ENCODE results near the gene CD274. TPM values are rescaled to one million over a fixed set of nuclear protein-coding genes. Genes with fewer than 3 reads are reported as not detected.
A peak's percentile ranks its signal among the peaks of the same experiment; 100 is the strongest.
"Not testable (repeated sequence)": the region's sequence is repeated elsewhere in the genome, so short reads cannot be mapped to it uniquely, and the experiment has no call there.

Gene CD274
- total and polyA plus RNA-seq, 2 donors (not counting 1 experiment from before 2014, with no cell fraction given): 3.1 to 3.3 TPM

- Histone ChIP-seq H3K79me2 (ENCODE audit: control insufficient read depth, insufficient read depth, low read length) (no peaks in the 10 kb centered on the region), H3K9ac (ENCODE audit: insufficient read depth, low read length) (no peak overlapping the region), H3K36me3 (ENCODE audit: control insufficient read depth, insufficient read depth, low read length) (peaks cover 4% of the 10 kb centered on the region), H3K4me3 (replicated peaks in 1 of 4; ENCODE audit: control extremely low read depth in 1 of 4, insufficient read depth in 1 of 4, low read depth in 3 of 4, low read length in 4 of 4) (no peak overlapping the region), H2AFZ (ENCODE audit: low read length) (no peak overlapping the region), H3K27me3 (ENCODE audit: control insufficient read depth, insufficient read depth, low read length) (no peaks in the 10 kb centered on the region), H4K20me1 (ENCODE audit: control insufficient read depth, extremely low read depth, insufficient read depth, low read length) (no peaks in the 10 kb centered on the region), H3K4me1 (ENCODE audit: control insufficient read depth, extremely low read depth, insufficient read depth, low read length) (no peaks in the 10 kb centered on the region), H3K27ac (ENCODE audit: insufficient read depth, low read length) (no peak overlapping the region), H3K4me2 (ENCODE audit: extremely low read depth, insufficient read depth, low read length) (no peak overlapping the region), H3K9me3 (ENCODE audit: control insufficient read depth, insufficient read depth, low read depth, low read length) (no peaks in the 10 kb centered on the region)
- TF ChIP-seq CTCF (conservative IDR thresholded peaks at IDR 0.05 in 1 of 2, IDR thresholded peaks at IDR 0.05 in 1 of 2; ENCODE audit: low read depth in 1 of 2, low read length in 2 of 2): peak in 1 of 2 donors; percentile 13
- no peak for TF ChIP-seq EZH2 (IDR thresholded peaks at IDR 0.05; ENCODE audit: low read length, missing control alignments)
- no peak for DNase-seq (ENCODE audit: low read depth in 2 of 2)
These were observed 19.8 kb downstream of the CD274 start for GRCh38 chr9:5470122-5470521.

DNA sequence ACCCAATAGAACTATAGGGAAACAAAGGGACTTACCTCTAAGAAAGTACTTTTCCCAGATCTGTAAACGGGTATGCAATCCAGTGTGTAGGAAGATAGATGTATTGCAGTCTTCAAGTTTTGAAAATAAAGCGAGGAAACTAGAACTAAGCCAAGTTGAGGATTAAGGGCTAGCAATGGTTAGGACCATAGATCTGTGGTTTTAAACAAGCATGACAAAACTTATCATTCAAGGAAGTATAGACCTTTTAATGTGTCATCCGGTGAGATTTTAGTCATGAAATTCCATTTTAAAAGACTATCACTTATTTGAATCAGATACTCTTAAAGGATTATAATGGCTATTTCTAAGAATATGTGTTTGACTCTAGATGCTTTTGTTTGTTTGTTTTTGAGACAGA, 20.5 kb downstream of the CD274 start:
- Histone ChIP-seq H3K4me2 (ENCODE audit: extremely low read depth, insufficient read depth, low read length) (no peak overlapping the region), H3K4me1 (ENCODE audit: control insufficient read depth, extremely low read depth, insufficient read depth, low read length) (no peaks in the 10 kb centered on the region), H3K27ac (ENCODE audit: insufficient read depth, low read length) (no peak overlapping the region), H3K79me2 (ENCODE audit: control insufficient read depth, insufficient read depth, low read length) (no peaks in the 10 kb centered on the region), H3K9ac (ENCODE audit: insufficient read depth, low read length) (no peak overlapping the region), H2AFZ (ENCODE audit: low read length) (no peak overlapping the region), H3K4me3 (replicated peaks in 1 of 4; ENCODE audit: control extremely low read depth in 1 of 4, insufficient read depth in 1 of 4, low read depth in 3 of 4, low read length in 4 of 4) (no peak overlapping the region), H3K27me3 (ENCODE audit: control insufficient read depth, insufficient read depth, low read length) (no peaks in the 10 kb centered on the region), H3K36me3 (ENCODE audit: control insufficient read depth, insufficient read depth, low read length) (peaks cover 4% of the 10 kb centered on the region), H3K9me3 (ENCODE audit: control insufficient read depth, insufficient read depth, low read depth, low read length) (no peaks in the 10 kb centered on the region), H4K20me1 (ENCODE audit: control insufficient read depth, extremely low read depth, insufficient read depth, low read length) (no peaks in the 10 kb centered on the region)
- TF ChIP-seq EZH2 (IDR thresholded peaks at IDR 0.05; ENCODE audit: low read length, missing control alignments) (no peak), CTCF (conservative IDR thresholded peaks at IDR 0.05 in 1 of 2, IDR thresholded peaks at IDR 0.05 in 1 of 2; ENCODE audit: low read depth in 1 of 2, low read length in 2 of 2) (no peak)
- no peak for DNase-seq (ENCODE audit: low read depth in 2 of 2)

- not testable (repeated sequence) for H2AFZ ChIP-seq (ENCODE audit: low read length); H3K79me2 ChIP-seq (ENCODE audit: control insufficient read depth, insufficient read depth, low read length); H3K9me3 ChIP-seq (ENCODE audit: control insufficient read depth, insufficient read depth, low read depth, low read length); H3K4me2 ChIP-seq (ENCODE audit: extremely low read depth, insufficient read depth, low read length); H3K9ac ChIP-seq (ENCODE audit: insufficient read depth, low read length); H3K27me3 ChIP-seq (ENCODE audit: control insufficient read depth, insufficient read depth, low read length); H3K4me3 ChIP-seq (replicated peaks in 1 of 4; ENCODE audit: control extremely low read depth in 1 of 4, insufficient read depth in 1 of 4, low read depth in 3 of 4, low read length in 4 of 4); H3K27ac ChIP-seq (ENCODE audit: insufficient read depth, low read length); DNase-seq (ENCODE audit: low read depth in 2 of 2); H3K36me3 ChIP-seq (ENCODE audit: control insufficient read depth, insufficient read depth, low read length); H4K20me1 ChIP-seq (ENCODE audit: control insufficient read depth, extremely low read depth, insufficient read depth, low read length); H3K4me1 ChIP-seq (ENCODE audit: control insufficient read depth, extremely low read depth, insufficient read depth, low read length)
These were observed 25.3 kb downstream of the CD274 start for GRCh38 chr9:5475611-5476010.

Measured in fibroblast of lung (primary cell).